GM12873 (cell line): ENCODE data around the gene MRPL47.

Experiments used
- TF ChIP-seq, protein P1 (sequence below): IDR thresholded peaks from 2 replicates; pipeline ENCODE4 v1.5.1; 2012; ENCODE audit warnings: low read depth, mild to moderate bottlenecking, moderate library complexity, low read length, control low read depth; ENCODE audit not compliant: insufficient read depth; ENCODE audit errors: missing control alignments

MRPL47 gene

DNA sequence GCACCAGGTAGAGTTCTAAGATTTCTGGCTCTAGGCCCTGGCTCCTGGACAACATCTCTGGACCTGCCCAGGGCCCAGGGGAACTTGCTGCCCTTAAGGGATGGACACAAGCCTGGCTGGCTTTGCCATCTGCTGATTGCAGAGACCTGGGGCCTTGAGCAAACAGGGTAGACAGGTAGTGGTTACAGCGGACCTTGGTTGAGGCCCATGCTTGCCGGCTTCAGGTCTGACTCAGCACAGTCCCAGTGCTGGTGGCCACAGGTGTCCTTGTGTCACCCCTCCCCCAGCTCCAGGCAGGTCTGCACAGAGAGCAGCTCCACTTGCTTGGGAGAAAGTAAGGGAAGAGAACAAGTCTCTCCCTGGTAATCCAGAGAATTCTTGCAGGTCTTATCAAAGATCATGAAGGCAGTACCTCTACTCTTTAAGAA lies 57.6 kb downstream of the MRPL47 start:
- TF ChIP-seq, protein P1, sequence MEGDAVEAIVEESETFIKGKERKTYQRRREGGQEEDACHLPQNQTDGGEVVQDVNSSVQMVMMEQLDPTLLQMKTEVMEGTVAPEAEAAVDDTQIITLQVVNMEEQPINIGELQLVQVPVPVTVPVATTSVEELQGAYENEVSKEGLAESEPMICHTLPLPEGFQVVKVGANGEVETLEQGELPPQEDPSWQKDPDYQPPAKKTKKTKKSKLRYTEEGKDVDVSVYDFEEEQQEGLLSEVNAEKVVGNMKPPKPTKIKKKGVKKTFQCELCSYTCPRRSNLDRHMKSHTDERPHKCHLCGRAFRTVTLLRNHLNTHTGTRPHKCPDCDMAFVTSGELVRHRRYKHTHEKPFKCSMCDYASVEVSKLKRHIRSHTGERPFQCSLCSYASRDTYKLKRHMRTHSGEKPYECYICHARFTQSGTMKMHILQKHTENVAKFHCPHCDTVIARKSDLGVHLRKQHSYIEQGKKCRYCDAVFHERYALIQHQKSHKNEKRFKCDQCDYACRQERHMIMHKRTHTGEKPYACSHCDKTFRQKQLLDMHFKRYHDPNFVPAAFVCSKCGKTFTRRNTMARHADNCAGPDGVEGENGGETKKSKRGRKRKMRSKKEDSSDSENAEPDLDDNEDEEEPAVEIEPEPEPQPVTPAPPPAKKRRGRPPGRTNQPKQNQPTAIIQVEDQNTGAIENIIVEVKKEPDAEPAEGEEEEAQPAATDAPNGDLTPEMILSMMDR = no peak

- TF ChIP-seq, protein P1 = no peak
Observed at GRCh38 chr3:179544981-179545645, 59.3 kb downstream of the MRPL47 start.

- TF ChIP-seq, protein P1 = no peak
Observed at GRCh38 chr3:179542375-179542774, 62.1 kb downstream of the MRPL47 start.

GRCh38 chr3:179541596-179541995 lies 62.8 kb downstream of the MRPL47 start:
- TF ChIP-seq, protein P1 = no peak

- TF ChIP-seq, protein P1 = no peak
Observed at GRCh38 chr3:179541094-179541493, 63.3 kb downstream of the MRPL47 start.
